CD4-positive, alpha-beta T cell treated with Interleukin-17A for 1 hour (primary cell): ENCODE results near the gene DUOXA1.
A peak's percentile ranks its signal among the peaks of the same experiment; 100 is the strongest.

Experiments used
- DNase-seq: peaks from one replicate; pipeline ENCODE4 v3.0.0-alpha.2; 2020

The DUOXA1 gene

GRCh38 chr15:45130291-45131000 is 767 bp upstream of the DUOXA1 start:
- no peak for DNase-seq

GRCh38 chr15:45128971-45129639 is 574 bp downstream of the DUOXA1 start:
- DNase-seq, result no peak

GRCh38 chr15:45126535-45127158 is 3.0 kb downstream of the DUOXA1 start:
- DNase-seq, result peak; percentile 66

- no peak for DNase-seq
Observed at GRCh38 chr15:45123397-45123796, 6.3 kb downstream of the DUOXA1 start.

- no peak for DNase-seq
Observed at GRCh38 chr15:45122719-45123118, 7.0 kb downstream of the DUOXA1 start.

GRCh38 chr15:45121706-45122417 is 7.8 kb downstream of the DUOXA1 start:
- DNase-seq, result no peak

GRCh38 chr15:45121020-45121419 is 8.7 kb downstream of the DUOXA1 start:
- DNase-seq, result no peak

- DNase-seq, result no peak
Observed at GRCh38 chr15:45120081-45120972, 9.4 kb downstream of the DUOXA1 start.

- no peak for DNase-seq
Observed at GRCh38 chr15:45118996-45119395, 10.7 kb downstream of the DUOXA1 start.

- DNase-seq, result peak; percentile 85
Observed at GRCh38 chr15:45118131-45118588, 11.5 kb downstream of the DUOXA1 start.

GRCh38 chr15:45117308-45118130 is 12.2 kb downstream of the DUOXA1 start:
- DNase-seq, result no peak

- DNase-seq, result no peak
Observed at GRCh38 chr15:45116482-45117307, 13.0 kb downstream of the DUOXA1 start.

- DNase-seq, result no peak
Observed at GRCh38 chr15:45116006-45116481, 13.6 kb downstream of the DUOXA1 start.

GRCh38 chr15:45115312-45115820 is 14.3 kb downstream of the DUOXA1 start:
- no peak for DNase-seq

GRCh38 chr15:45114751-45115085 is 15.0 kb downstream of the DUOXA1 start:
- no peak for DNase-seq

- DNase-seq, result no peak
Observed at GRCh38 chr15:45114076-45114750, 15.5 kb downstream of the DUOXA1 start, which contains the start of the genes DUOX2 and DUOXA2. Gene DUOX2, minus strand, starts transcription at chr15:45114172. Its CDS starts 761 bp downstream, at chr15:45113411. Gene DUOXA2, plus strand, starts transcription at chr15:45114326. Its CDS starts 280 bp downstream, at chr15:45114606.

- no peak for DNase-seq
Observed at GRCh38 chr15:45113380-45113990, 16.2 kb downstream of the DUOXA1 start.

GRCh38 chr15:45112591-45113379 is 16.9 kb downstream of the DUOXA1 start:
- DNase-seq, result no peak
